ENCODE results near the gene MS4A1. TPM values are rescaled to one million over a fixed set of nuclear protein-coding genes. Genes with fewer than 3 reads are reported as not detected.
"Not testable (repeated sequence)": the region's sequence is repeated elsewhere in the genome, so short reads cannot be mapped to it uniquely, and the experiment has no call there.

MS4A1 gene
- total RNA-seq, 1 donor from 2014 or later, result not detected

- no peak for DNase-seq
- intact Hi-C loops (cut with micrococcal nuclease), result loop anchor here (10.0 kb wide), 1 partner anchor 1046 kb away; no protein-coding TSS in a partner anchor
- peak; percentile 37 for ATAC-seq
Observed at GRCh38 chr11:60498853-60499252, 43.2 kb downstream of the MS4A1 start.

- ATAC-seq (no peak), DNase-seq (no peak)
- intact Hi-C loops (cut with micrococcal nuclease), result no loop called here
Observed at GRCh38 chr11:60500276-60500910, 44.7 kb downstream of the MS4A1 start.

GRCh38 chr11:60502221-60502775 is 46.7 kb downstream of the MS4A1 start:
- no peak for ATAC-seq
- intact Hi-C loops (cut with micrococcal nuclease), result no loop called here
- DNase-seq, result no peak

- DNase-seq (no peak), ATAC-seq (no peak)
- intact Hi-C loops (cut with micrococcal nuclease), result no loop called here
Observed at GRCh38 chr11:60504219-60504905, 48.7 kb downstream of the MS4A1 start.

GRCh38 chr11:60509609-60510008 is 54.0 kb downstream of the MS4A1 start:
- DNase-seq; intact Hi-C loops (cut with micrococcal nuclease); ATAC-seq: not testable (repeated sequence)

- DNase-seq; ATAC-seq; intact Hi-C loops (cut with micrococcal nuclease): not testable (repeated sequence)
Observed at GRCh38 chr11:60510209-60510608, 54.6 kb downstream of the MS4A1 start.

- no peak for DNase-seq
- no peak for ATAC-seq
- intact Hi-C loops (cut with micrococcal nuclease), result no loop called here
Observed at GRCh38 chr11:60511393-60511792, 55.7 kb downstream of the MS4A1 start.

GRCh38 chr11:60512651-60513225 is 57.1 kb downstream of the MS4A1 start:
- intact Hi-C loops (cut with micrococcal nuclease), result no loop called here
- no peak for DNase-seq

GRCh38 chr11:60513496-60514460 is 58.1 kb downstream of the MS4A1 start:
- intact Hi-C loops (cut with micrococcal nuclease), result no loop called here
- ATAC-seq, result no peak
- DNase-seq, result no peak

More at GRCh38 chr11:60512651-60513225, 57.1 kb downstream of the MS4A1 start:
- ATAC-seq, result no peak

- DNase-seq (no peak), ATAC-seq (no peak)
- intact Hi-C loops (cut with micrococcal nuclease), result no loop called here
Observed at GRCh38 chr11:60515144-60515855, 59.7 kb downstream of the MS4A1 start, which contains the start of gene MS4A13. Gene MS4A13, plus strand, starts transcription at chr11:60515392. Its CDS starts 2,692 bp downstream, at chr11:60518084.

Other genes with a start within 250 kb of the MS4A1 start
- gene MS4A4E, start 212.7 kb upstream of the MS4A1 start, total RNA-seq, result 0.79 TPM
- 13.4 TPM for gene MS4A4A, start 175.2 kb upstream of the MS4A1 start, total RNA-seq
- gene MS4A6E, start 128.6 kb upstream of the MS4A1 start, total RNA-seq, result not detected
- 13.0 TPM for gene MS4A7, start 77.3 kb upstream of the MS4A1 start, total RNA-seq
- 0.52 TPM for gene MS4A14, start 59.4 kb upstream of the MS4A1 start, total RNA-seq
- not detected for gene MS4A5, start 26.3 kb upstream of the MS4A1 start, total RNA-seq
- gene MS4A12, start 36.9 kb downstream of the MS4A1 start, total RNA-seq, result not detected
- gene MS4A13, start 59.5 kb downstream of the MS4A1 start, total RNA-seq, result not detected
- not detected for gene MS4A8, start 243.8 kb downstream of the MS4A1 start, total RNA-seq

Measured in left ventricle myocardium superior (tissue), 1 donor.